ENCODE results near the gene S1PR3.

DNA sequence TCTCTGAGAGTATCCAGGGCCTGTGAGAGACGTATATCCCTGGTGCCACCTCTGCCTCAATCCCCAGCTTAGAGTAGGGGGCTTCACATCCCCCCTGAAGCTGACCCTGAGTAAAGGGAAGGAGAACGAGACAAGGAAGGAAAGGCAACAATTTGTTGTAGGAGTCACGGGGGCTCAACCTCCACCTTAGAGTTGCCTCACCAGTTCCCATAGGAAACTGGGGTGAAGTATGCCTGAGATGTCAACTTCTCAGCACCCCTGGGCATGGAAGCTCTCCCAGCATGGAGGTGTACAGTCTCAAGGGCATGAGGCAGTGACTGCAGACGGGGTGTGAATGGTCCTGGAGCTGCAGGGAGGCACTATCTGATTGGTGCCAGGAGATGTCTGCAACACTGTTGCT is 53.6 kb downstream of the S1PR3 start:
- TF ChIP-seq, protein P1, sequence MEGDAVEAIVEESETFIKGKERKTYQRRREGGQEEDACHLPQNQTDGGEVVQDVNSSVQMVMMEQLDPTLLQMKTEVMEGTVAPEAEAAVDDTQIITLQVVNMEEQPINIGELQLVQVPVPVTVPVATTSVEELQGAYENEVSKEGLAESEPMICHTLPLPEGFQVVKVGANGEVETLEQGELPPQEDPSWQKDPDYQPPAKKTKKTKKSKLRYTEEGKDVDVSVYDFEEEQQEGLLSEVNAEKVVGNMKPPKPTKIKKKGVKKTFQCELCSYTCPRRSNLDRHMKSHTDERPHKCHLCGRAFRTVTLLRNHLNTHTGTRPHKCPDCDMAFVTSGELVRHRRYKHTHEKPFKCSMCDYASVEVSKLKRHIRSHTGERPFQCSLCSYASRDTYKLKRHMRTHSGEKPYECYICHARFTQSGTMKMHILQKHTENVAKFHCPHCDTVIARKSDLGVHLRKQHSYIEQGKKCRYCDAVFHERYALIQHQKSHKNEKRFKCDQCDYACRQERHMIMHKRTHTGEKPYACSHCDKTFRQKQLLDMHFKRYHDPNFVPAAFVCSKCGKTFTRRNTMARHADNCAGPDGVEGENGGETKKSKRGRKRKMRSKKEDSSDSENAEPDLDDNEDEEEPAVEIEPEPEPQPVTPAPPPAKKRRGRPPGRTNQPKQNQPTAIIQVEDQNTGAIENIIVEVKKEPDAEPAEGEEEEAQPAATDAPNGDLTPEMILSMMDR (conservative IDR thresholded peaks at IDR 0.05 in 1 of 2, IDR thresholded peaks at IDR 0.05 in 1 of 2; ENCODE audit: extremely low read depth in 1 of 2, insufficient read depth in 1 of 2, low read depth in 1 of 2, low read length in 2 of 2) = no peak
- TF ChIP-seq EZH2 (IDR thresholded peaks at IDR 0.05; ENCODE audit: borderline replicate concordance, low read length) = no peak
